HCT116 (cell line): Measurements from ENCODE around the gene MFRP. TPM values are rescaled to one million over a fixed set of nuclear protein-coding genes. Genes with fewer than 3 reads are reported as not detected.

Experiments used
- ATAC-seq: fragments of 200-7000 bp; cut with Tn5 transposase; 2 replicates; pipeline ENCODE4 v1.9.1; 2020; ENCODE audit warnings: mild to moderate bottlenecking, moderate library complexity
- BruUV-seq: library from RNA; stranded (reverse); fragments of 400-500 nt; replicated peaks from 2 replicates; lab custom pipeline; 2021; lab: Mats Ljungman, UMichigan
- CTCF ChIA-PET: fragments of 300-600 bp; sonication (Branson Sonifier 250); formaldehyde crosslinking; loops from one replicate; lab custom pipeline; 2021; ENCODE audit warnings: antibody characterized with exemption; lab: Charles Lee
- POLR2A ChIA-PET: fragments of 300-600, 350-600 bp; sonication (Branson Sonifier 250); formaldehyde crosslinking; loops from one replicate; lab custom pipeline; 2021; ENCODE audit warnings: antibody characterized with exemption; lab: Charles Lee
- RAD21 ChIA-PET, 2 experiments: fragments of 300-600 bp; sonication (Branson Sonifier 250); formaldehyde crosslinking; loops; one replicate each; lab custom pipeline; 2023; ENCODE audit warnings: low total read pairs in 2 of 2; ENCODE audit not compliant: uncharacterized antibody in 2 of 2, unreplicated experiment in 2 of 2, low non-redundant PET in 1 of 2; lab: Charles Lee
- DNase-seq: peaks from one replicate; pipeline ENCODE4 v3.0.0-alpha.2; 2010; ENCODE audit warnings: low read depth, low spot score
- H2AFZ ChIP-seq: fragments of 200-600 bp; shearing (Covaris generic), sonication (generic); 2 replicates; pipeline ENCODE4 v1.6.1; 2017; ENCODE audit warnings: low read depth, mixed run types, mixed read lengths, antibody characterized with exemption, low read length; ENCODE audit not compliant: poor library complexity, severe bottlenecking
- H3K27ac ChIP-seq: 2 replicates; pipeline ENCODE4 v1.5.1; 2012; ENCODE audit warnings: low read depth, low read length
- H3K27me3 ChIP-seq: fragments of 200-600 bp; sonication (generic); 2 replicates; pipeline ENCODE4 v1.6.1; 2016; ENCODE audit warnings: mixed run types, low read length, mixed read lengths; ENCODE audit not compliant: insufficient read depth
- H3K36me3 ChIP-seq, 2 experiments: fragments of 200-500 bp in 1 of 2; fragments of 200-600 bp in 1 of 2; sonication (Bioruptor generic) in 1 of 2; sonication (generic) in 1 of 2; 2 replicates each; pipeline versions ENCODE4 v1.5.1 to v1.6.1; 2014 to 2016; ENCODE audit warnings: low read length in 2 of 2, inconsistent platforms in 1 of 2, mixed read lengths in 1 of 2, mixed run types in 1 of 2; ENCODE audit not compliant: insufficient read depth in 2 of 2, control insufficient read depth in 1 of 2
- H3K4me1 ChIP-seq, 2 experiments: fragments of 200-600 bp in 1 of 2; sonication (generic) in 1 of 2; 2 replicates each; pipeline versions ENCODE4 v1.5.1 to v1.6.1; 2012 to 2017; ENCODE audit warnings: low read length in 2 of 2, inconsistent platforms in 1 of 2, mild to moderate bottlenecking in 1 of 2, mixed read lengths in 1 of 2, mixed run types in 1 of 2, moderate library complexity in 1 of 2; ENCODE audit not compliant: insufficient read depth in 2 of 2, control insufficient read depth in 1 of 2
- H3K4me2 ChIP-seq: fragments of 200-600 bp; sonication (generic); 2 replicates; pipeline ENCODE4 v1.6.1; 2017; ENCODE audit warnings: mixed run types, low read length, mixed read lengths
- H3K4me3 ChIP-seq, 2 experiments: fragments of 200-600 bp in 1 of 2; sonication (generic) in 1 of 2; replicated peaks in 1 of 2; 2 replicates each; pipeline ENCODE4 v1.5.1; 2011 to 2016; ENCODE audit warnings: low read length in 2 of 2, control low read depth in 1 of 2, low read depth in 1 of 2, mild to moderate bottlenecking in 1 of 2, mixed read lengths in 1 of 2, mixed run types in 1 of 2
- H3K79me2 ChIP-seq: fragments of 200-600 bp; sonication (generic); 2 replicates; pipeline ENCODE4 v1.6.1; 2017; ENCODE audit warnings: mild to moderate bottlenecking, mixed run types, low read length, moderate library complexity, mixed read lengths; ENCODE audit not compliant: insufficient read depth
- H3K9ac ChIP-seq: fragments of 200-600 bp; sonication (generic); 2 replicates; pipeline ENCODE4 v1.6.1; 2016; ENCODE audit warnings: low read length, mixed read lengths
- H3K9me2 ChIP-seq: fragments of 200-600 bp; sonication (generic), shearing (Covaris generic); 2 replicates; pipeline ENCODE4 v1.6.1; 2017; ENCODE audit warnings: mixed run types, mild to moderate bottlenecking, moderate library complexity; ENCODE audit not compliant: insufficient read depth
- H3K9me3 ChIP-seq, 2 experiments: fragments of 200-500 bp in 1 of 2; fragments of 200-600 bp in 1 of 2; sonication (Bioruptor generic) in 1 of 2; sonication (generic) in 1 of 2; 2 replicates each; pipeline ENCODE4 v1.6.1; 2014 to 2017; ENCODE audit warnings: low read length in 2 of 2, mixed read lengths in 2 of 2, inconsistent platforms in 1 of 2, low read depth in 1 of 2, mild to moderate bottlenecking in 1 of 2, mixed run types in 1 of 2, moderate library complexity in 1 of 2; ENCODE audit not compliant: control insufficient read depth in 1 of 2, insufficient read depth in 1 of 2
- H4K20me1 ChIP-seq: fragments of 200-600 bp; sonication (generic), shearing (Covaris generic); 2 replicates; pipeline ENCODE4 v1.6.1; 2017; ENCODE audit warnings: mixed run types, mild to moderate bottlenecking, moderate library complexity; ENCODE audit not compliant: insufficient read depth
- EZH2phosphoT487 ChIP-seq: fragments of 200-600 bp; IDR thresholded peaks from 2 replicates; pipeline ENCODE4 v1.6.1; 2018; ENCODE audit warnings: antibody characterized with exemption, borderline replicate concordance
- POLR2AphosphoS5 ChIP-seq: IDR thresholded peaks from 2 replicates; pipeline ENCODE4 v1.6.1; 2011; ENCODE audit warnings: mild to moderate bottlenecking, low read depth, low read length, moderate library complexity
- ZNF274 ChIP-seq: fragments of 200-500 bp; sonication (Bioruptor generic); IDR thresholded peaks from 2 replicates; pipeline ENCODE4 v1.6.1; 2014; ENCODE audit warnings: mild to moderate bottlenecking, low read depth, low read length, inconsistent platforms
- intact Hi-C: fragments of 100-400 bp; cut with micrococcal nuclease; formaldehyde crosslinking; loops from 2 replicates; pipeline ENCODE4 v1.10.0; 2022
- total RNA-seq: library from RNA; stranded (reverse); gene quantifications from one replicate; pipeline ENCODE4 v1.2.1, GENCODE V29; 2021; ENCODE audit not compliant: unreplicated experiment
- TF ChIP-seq, protein P1 (sequence below): IDR thresholded peaks from 2 replicates; pipeline ENCODE4 v1.6.1; 2012
- TF ChIP-seq, protein P2 (sequence below), 3 experiments: fragments of 200-600 bp in 1 of 3; sonication (generic) in 1 of 3; IDR thresholded peaks in 2 of 3; conservative IDR thresholded peaks in 1 of 3; 2 replicates each; pipeline ENCODE4 v1.5.1; 2012 to 2017; ENCODE audit warnings: low read depth in 2 of 3, low read length in 2 of 3, antibody characterized with exemption in 1 of 3, borderline replicate concordance in 1 of 3, control low read depth in 1 of 3, mild to moderate bottlenecking in 1 of 3, mixed read lengths in 1 of 3, mixed run types in 1 of 3, moderate library complexity in 1 of 3; ENCODE audit not compliant: insufficient read depth in 1 of 3

The MFRP gene
- total RNA-seq, 1 experiment from 2014 or later = not detected

DNA sequence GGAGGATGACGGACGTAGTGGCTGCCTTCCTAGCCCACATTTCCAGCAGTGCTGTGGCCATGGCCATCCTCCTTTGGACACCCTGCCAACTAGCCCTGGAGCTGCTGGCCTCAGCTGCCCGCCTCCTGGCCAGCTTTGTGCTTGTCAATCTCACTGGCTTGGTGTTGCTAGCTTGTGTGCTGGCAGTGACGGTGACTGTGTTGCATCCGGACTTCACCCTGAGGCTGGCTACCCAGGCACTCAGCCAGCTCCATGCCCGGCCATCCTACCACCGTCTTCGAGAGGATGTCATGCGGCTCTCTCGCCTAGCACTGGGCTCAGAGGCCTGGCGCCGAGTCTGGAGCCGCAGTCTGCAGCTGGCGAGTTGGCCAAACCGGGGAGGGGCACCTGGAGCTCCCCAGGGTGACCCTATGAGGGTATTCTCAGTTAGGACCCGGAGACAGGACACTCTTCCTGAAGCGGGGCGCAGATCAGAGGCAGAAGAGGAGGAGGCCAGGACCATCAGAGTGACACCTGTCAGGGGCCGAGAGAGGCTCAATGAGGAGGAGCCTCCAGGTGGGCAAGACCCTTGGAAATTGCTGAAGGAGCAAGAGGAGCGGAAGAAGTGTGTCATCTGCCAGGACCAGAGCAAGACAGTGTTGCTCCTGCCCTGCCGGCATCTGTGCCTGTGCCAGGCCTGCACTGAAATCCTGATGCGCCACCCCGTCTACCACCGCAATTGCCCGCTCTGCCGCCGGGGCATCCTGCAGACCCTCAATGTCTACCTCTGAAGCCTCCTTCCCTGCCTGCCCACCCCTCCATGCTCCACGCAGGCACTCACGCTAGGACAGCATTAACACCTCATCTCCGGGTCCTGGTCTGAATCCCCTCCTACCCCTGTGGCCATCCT, 10.6 kb downstream of the MFRP start:
- H2AFZ ChIP-seq = no peak overlapping the region
- peaks cover 30% of the 10 kb centered on the region for H3K79me2 ChIP-seq
- H3K27ac ChIP-seq = peak overlapping the region; percentile 73; the same call in 1 of the 2 replicates
- H3K9me3 ChIP-seq = no peaks in the 10 kb centered on the region
- no peaks in the 10 kb centered on the region for H3K27me3 ChIP-seq
- DNase-seq (no peak), ATAC-seq (no peak)
- intact Hi-C loops = no loop called here
- H3K4me2 ChIP-seq = peak overlapping the region; percentile 89
- H3K9me2 ChIP-seq = no peaks in the 10 kb centered on the region
- BruUV-seq = no TSS peak
- peak overlapping the region; percentile 95; the same call in 1 of the 2 replicates for H3K9ac ChIP-seq
- ChIA-PET CTCF (interaction anchor here (0.7 kb wide), 1 partner anchor 41 kb away, joined by 3 read pairs; no protein-coding TSS in a partner anchor), POLR2A (interaction anchor here (0.6 kb wide), 1 partner anchor 233 kb away, joined by 3 read pairs; no protein-coding TSS in a partner anchor), RAD21 (no interaction called here)
- peaks cover 9 to 51% of the 10 kb centered on the region in 2 experiments for H3K4me1 ChIP-seq
- no peaks in the 10 kb centered on the region for H4K20me1 ChIP-seq
- peaks cover 0 to 12% of the 10 kb centered on the region in 2 experiments; a peak in 2 of 4 replicates for H3K36me3 ChIP-seq
- H3K4me3 ChIP-seq = peak overlapping the region; percentile 84 to 95
- TF ChIP-seq, protein P1, sequence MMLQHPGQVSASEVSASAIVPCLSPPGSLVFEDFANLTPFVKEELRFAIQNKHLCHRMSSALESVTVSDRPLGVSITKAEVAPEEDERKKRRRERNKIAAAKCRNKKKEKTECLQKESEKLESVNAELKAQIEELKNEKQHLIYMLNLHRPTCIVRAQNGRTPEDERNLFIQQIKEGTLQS = no peak
- TF ChIP-seq, protein P2, sequence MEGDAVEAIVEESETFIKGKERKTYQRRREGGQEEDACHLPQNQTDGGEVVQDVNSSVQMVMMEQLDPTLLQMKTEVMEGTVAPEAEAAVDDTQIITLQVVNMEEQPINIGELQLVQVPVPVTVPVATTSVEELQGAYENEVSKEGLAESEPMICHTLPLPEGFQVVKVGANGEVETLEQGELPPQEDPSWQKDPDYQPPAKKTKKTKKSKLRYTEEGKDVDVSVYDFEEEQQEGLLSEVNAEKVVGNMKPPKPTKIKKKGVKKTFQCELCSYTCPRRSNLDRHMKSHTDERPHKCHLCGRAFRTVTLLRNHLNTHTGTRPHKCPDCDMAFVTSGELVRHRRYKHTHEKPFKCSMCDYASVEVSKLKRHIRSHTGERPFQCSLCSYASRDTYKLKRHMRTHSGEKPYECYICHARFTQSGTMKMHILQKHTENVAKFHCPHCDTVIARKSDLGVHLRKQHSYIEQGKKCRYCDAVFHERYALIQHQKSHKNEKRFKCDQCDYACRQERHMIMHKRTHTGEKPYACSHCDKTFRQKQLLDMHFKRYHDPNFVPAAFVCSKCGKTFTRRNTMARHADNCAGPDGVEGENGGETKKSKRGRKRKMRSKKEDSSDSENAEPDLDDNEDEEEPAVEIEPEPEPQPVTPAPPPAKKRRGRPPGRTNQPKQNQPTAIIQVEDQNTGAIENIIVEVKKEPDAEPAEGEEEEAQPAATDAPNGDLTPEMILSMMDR (IDR thresholded peaks at IDR 0.05 in 2 of 3, conservative IDR thresholded peaks at IDR 0.05 in 1 of 3; ENCODE audit: borderline replicate concordance in 1 of 3, insufficient read depth in 1 of 3, low read depth in 2 of 3, low read length in 2 of 3) = no peak
- TF ChIP-seq ZNF274 = no peak
- TF ChIP-seq EZH2phosphoT487 = no peak
- TF ChIP-seq POLR2AphosphoS5 = no peak
- TF ChIP-seq, all 23 proteins: peak for 0
